ENCODE measurements around the gene STK10.

STK10 gene

DNA sequence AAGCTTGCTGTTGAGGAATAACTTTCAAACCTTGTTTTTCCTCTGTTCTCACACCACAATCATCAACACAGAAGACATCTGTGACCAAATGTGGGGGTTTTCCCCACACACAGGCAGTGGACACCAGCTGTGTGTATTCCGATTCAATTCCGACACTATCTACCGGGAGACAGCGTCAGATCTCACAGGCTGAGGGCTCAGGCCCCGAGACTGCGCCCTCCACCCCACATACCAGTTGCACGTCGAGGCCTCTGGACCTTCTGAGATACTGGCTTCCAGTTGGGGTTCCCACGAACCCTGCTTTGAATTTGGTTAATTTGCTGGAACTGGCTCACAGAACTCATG is 41.3 kb downstream of the STK10 start:
- no peak overlapping the region for H3K4me3 ChIP-seq (ENCODE audit: low read depth, low read length)
- TF ChIP-seq, protein P1, sequence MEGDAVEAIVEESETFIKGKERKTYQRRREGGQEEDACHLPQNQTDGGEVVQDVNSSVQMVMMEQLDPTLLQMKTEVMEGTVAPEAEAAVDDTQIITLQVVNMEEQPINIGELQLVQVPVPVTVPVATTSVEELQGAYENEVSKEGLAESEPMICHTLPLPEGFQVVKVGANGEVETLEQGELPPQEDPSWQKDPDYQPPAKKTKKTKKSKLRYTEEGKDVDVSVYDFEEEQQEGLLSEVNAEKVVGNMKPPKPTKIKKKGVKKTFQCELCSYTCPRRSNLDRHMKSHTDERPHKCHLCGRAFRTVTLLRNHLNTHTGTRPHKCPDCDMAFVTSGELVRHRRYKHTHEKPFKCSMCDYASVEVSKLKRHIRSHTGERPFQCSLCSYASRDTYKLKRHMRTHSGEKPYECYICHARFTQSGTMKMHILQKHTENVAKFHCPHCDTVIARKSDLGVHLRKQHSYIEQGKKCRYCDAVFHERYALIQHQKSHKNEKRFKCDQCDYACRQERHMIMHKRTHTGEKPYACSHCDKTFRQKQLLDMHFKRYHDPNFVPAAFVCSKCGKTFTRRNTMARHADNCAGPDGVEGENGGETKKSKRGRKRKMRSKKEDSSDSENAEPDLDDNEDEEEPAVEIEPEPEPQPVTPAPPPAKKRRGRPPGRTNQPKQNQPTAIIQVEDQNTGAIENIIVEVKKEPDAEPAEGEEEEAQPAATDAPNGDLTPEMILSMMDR (IDR thresholded peaks at IDR 0.05; ENCODE audit: low read depth, low read length) = no peak

DNA sequence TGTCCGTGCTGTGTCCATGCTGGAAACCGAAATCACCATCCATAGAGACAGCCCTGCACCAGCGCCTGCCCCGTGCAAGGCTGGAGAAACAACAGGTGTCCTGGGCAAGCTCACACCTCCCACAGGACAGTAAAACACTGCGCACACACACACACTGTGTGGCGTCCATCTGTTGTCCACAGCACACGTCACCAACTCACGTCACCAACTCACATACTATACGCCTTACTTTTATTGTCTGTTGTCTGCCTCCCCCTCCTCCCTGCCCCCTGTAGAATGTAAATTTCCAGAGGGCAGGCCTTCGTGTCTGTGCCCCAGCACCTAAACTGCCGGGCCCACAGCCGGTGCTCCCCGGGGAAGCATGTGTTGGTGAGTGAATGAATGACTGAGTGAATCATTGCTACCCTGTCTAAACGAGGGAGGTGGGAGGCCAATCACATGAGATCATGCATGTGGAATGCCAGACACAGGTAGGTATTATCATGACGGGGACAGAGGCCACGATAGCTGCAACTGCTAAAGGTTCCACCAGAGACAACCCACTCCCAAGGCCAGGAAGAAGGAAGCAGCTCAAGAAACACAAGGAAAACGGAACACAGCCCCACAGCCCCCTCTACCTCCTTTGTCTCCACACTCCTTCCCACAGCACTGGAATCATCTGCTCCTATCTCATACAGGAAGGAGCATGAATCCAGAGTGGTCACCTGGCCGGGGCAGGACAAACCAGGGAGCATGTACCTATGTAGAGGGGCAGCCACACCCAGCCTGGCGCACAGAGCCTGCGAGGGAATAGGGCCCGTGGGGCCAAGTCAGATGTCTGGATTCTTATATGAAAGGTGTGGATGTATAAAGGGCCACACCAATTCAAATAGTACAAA is 41.9 kb downstream of the STK10 start:
- TF ChIP-seq, protein P1 (IDR thresholded peaks at IDR 0.05; ENCODE audit: low read depth, low read length) = no peak
- H3K4me3 ChIP-seq (ENCODE audit: low read depth, low read length) = no peak overlapping the region

DNA sequence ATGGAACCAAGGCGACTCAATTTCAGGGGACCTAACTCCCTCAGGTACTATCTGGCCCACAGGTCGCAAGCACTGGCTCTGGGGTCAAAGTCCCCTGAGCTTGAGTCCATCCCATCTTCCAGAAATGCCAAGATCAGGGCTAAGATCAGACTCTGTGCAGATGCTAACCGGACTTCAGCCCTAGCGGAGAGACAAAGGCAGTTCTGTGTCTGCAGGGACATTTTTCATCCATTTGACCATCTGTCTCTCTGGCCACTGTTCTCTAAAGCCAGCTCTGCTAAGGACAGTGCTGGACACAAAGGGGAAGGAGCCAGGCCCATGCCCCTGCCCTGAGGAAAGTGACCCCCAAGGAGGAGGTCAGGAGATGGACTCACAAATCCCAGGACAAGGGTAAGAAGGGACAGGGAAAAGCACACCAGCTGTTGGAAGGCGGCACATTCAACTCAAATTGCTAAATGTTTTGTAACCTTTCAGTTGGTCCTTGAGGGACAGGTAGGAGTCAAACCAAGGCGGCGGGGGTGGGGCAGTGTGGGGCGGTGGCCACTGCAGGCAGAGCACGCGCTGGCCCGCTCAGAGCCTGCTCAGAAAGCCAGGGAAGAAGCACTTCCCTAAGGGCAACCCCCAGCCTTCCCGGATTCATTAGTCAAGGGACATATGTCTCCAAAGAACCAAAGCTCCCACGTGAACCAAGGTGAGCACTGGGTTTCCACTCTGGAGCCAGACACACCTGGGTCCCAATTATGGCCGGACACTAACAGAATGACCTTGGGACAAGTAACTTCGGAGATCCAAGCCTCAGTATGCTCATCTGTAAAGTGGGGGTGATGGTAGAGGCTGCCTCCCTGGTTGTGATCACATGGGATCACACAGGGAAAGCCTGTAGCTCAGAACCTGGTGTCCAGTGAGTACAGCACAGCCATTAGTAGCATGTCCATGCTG is 42.8 kb downstream of the STK10 start:
- H3K4me3 ChIP-seq (ENCODE audit: low read depth, low read length) = no peak overlapping the region
- TF ChIP-seq, protein P1 (IDR thresholded peaks at IDR 0.05; ENCODE audit: low read depth, low read length) = no peak

DNA sequence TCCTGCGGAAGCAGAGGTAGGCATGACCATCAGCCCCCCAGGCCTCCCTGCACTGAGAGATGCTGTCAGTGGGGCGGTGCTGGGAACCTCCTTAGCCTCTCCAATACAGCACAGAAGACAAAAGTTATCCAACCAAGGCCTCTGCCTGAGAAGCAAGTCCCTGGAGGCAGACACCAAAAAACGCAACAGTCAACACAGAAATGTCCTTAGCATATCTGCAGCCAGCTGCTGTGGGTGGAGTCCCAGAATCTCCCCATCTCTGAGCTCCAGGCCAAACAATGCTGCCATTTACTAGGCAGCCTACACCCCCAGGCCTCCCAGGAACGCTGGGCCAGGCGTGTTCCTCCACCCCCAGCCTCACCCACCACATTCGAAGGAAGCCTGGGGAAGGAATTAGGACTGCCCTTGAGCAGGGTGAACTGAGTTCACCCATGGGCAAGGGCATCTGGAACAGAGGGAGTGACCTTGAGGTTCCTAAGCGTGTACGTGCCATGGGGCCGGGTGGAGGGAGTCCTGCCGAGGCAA is 43.7 kb downstream of the STK10 start:
- no peak overlapping the region for H3K4me3 ChIP-seq (ENCODE audit: low read depth, low read length)
- TF ChIP-seq, protein P1 (IDR thresholded peaks at IDR 0.05; ENCODE audit: low read depth, low read length) = no peak

DNA sequence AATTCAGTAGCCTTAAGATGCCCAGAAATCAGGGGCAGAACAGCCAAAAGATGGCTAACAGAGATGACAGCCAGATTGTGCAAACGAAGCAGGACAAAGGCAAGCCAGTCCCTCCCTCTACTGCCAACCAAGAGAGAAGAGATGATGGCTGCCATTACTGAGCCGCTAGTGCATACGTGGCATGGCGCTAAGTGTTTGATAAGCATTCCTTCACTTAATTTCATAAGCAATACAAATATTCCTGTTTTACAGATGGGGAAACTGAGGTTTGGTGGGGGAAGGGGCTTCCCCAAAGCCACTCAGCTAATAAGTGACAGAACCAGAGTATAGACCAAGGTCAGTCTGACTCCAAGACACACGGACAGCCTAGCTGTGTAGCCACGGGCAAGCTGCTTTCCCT is 44.1 kb downstream of the STK10 start:
- TF ChIP-seq, protein P1 (IDR thresholded peaks at IDR 0.05; ENCODE audit: low read depth, low read length) = no peak
- H3K4me3 ChIP-seq (ENCODE audit: low read depth, low read length) = no peak overlapping the region

GRCh38 chr5:172142709-172143215 is 45.3 kb downstream of the STK10 start:
- no peak overlapping the region for H3K4me3 ChIP-seq (ENCODE audit: low read depth, low read length)
- TF ChIP-seq, protein P1 (IDR thresholded peaks at IDR 0.05; ENCODE audit: low read depth, low read length) = no peak

All from WI38 (cell line).